GM21723 (cell line): ENCODE data around the gene GATAD2A.
"Not testable (repeated sequence)": the region's sequence is repeated elsewhere in the genome, so short reads cannot be mapped to it uniquely, and the experiment has no call there.

Experiments used
- ATAC-seq: cut with Tn5 transposase; IDR thresholded peaks from one replicate; pipeline ENCODE4 v1.9.1; 2021; ENCODE audit warnings: mild to moderate bottlenecking, moderate library complexity; ENCODE audit not compliant: unreplicated experiment

Gene GATAD2A

GRCh38 chr19:19463348-19464117, 58.1 kb downstream of the GATAD2A start:
- no peak for ATAC-seq

DNA sequence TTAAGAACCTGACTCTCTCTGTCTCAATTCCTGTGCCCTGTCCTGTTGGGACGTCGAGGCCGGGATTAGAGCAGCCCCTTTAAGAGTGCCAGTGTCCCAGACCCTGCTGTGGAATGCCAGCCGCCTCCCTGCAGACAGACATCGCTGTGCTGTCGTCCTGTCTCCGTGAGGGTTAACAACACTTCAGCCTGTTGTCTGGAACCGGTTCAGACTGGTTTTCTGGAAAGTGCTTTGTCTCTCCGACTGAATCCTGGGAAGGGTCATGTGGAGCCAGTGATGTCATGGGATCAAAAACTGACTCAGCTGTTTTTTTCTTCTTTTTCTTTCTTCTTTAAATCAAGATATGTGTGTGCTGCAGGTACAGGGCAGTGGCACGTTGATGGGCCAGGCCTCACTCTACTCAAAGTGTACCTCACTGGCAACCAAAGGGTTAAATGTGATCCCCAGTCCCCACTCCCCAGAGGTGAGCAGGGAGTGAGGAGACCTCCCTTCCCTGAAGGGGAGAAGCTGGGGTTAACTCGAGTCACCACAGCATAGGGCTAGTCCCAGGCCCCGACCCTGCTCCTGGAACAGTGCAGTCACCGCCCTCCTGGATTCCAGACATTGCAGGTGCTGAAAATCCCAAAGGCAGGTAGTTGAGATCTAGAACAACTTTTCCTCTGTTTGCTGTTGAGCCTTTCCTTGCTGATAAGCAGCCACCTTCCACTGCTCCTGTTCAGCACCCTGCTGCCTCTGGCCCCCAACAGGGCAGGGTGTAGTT, 59.0 kb downstream of the GATAD2A start:
- no peak for ATAC-seq

- ATAC-seq: no peak
These were observed 60.1 kb downstream of the GATAD2A start for GRCh38 chr19:19465436-19466070.

GRCh38 chr19:19466201-19466600, 60.7 kb downstream of the GATAD2A start:
- ATAC-seq: no peak

DNA sequence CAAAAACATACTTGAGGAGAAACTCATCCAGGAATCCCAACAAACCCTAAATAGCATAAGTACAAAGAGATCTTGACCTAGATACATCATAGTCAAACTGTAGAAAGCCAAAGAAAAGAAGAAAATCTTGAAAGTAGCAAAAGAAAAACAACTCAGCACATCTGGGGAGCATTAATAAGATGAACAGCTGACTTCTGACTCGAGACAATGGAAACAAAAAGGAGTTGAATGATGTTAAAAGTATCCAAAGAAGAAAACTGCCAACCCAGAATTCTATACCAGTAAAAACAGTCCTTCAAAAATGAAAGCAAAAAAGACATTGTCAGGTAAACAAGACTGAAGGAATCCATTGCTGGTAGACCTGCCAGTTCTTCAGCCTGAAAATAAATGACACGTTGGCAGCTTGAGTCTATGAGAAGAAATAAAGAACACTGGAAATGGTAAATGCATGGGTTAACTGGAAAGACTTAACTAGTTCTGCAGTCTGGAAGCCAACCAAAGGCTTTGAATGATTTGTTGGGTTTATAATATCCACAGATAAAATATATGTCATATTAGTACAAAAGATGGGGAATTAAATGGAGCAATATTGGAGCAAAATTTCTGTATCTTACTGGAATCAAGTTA, 63.1 kb downstream of the GATAD2A start:
- ATAC-seq: no peak

DNA sequence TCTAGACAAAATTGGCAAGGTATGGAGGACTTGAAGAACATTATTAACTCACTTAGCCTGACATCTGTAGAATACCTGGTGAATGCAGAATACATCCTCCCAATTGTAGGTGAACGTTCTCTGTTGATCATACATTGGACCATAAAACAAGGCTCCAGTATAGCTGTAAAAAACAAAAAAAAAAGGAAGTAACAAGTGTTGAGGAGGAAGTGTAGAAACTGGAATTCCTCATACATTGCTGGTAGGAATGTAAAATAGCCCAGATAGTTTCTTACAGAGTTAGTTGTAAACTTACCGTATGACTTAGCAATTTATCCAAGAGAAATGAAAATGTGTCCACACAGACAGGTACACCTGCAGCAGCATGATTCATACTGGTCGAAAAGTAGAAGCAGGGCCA, 65.1 kb downstream of the GATAD2A start:
- ATAC-seq: no peak

DNA sequence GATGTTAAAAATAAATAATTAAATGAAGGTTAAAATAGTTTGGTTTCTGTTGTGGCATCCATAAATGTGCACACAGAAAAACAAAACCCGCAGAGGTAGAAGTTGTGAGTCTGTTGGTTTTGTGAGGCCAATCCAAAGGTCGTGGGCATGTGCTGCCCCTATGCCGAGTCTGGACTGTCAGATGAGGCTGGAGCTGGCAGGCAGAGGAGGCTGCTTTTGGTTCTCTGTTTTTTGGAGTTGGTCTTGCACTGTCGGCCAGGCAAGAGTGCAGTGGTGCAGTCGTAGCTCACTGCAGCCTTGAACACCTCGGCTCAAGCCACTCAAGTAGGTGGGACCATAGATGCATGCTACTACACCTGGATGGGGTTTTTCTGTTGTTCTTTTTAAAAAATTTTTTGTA, 66.2 kb downstream of the GATAD2A start:
- no peak for ATAC-seq

- not testable (repeated sequence) for ATAC-seq
These were observed 66.6 kb downstream of the GATAD2A start for GRCh38 chr19:19472106-19472505.

- ATAC-seq: no peak
These were observed 69.7 kb downstream of the GATAD2A start for GRCh38 chr19:19475015-19475765.

- no peak for ATAC-seq
These were observed 70.7 kb downstream of the GATAD2A start for GRCh38 chr19:19475849-19476828.

DNA sequence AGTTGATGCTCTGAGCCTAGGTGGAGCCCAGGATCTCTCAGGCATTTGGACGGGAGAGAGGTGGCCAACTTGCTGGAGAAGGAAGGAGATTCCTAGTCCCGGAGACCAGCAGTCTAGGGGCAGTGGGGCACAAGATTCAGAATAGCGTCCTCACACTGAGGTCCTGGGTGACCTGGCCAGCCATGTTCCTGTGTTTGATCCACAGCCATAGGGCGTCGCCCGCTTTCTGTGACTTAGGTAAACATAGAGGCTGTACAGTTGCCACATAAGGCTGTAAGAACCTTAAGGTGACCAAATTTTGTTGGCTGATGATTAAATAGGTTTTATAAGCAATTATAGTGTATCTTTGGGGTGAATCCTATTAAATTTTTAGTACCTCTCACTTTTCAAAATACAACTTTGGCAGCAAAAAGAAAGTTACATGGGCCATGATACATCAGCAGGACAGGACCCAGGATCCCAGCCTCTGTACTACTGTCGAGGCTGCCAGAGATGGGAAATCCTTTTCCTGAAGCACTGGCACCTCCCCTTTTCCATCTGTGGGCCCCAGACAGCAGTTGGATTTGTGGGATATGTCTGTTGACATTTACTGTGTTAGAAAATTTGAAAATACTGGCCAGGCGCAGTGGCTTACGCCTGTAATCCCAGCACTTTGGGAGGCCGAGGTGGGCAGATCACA, 72.4 kb downstream of the GATAD2A start:
- no peak for ATAC-seq

GRCh38 chr19:19480688-19481087, 75.2 kb downstream of the GATAD2A start:
- no peak for ATAC-seq

- ATAC-seq: no peak
These were observed 77.5 kb downstream of the GATAD2A start for GRCh38 chr19:19482809-19483596.

- ATAC-seq: no peak
These were observed 79.9 kb downstream of the GATAD2A start for GRCh38 chr19:19485161-19485997.

DNA sequence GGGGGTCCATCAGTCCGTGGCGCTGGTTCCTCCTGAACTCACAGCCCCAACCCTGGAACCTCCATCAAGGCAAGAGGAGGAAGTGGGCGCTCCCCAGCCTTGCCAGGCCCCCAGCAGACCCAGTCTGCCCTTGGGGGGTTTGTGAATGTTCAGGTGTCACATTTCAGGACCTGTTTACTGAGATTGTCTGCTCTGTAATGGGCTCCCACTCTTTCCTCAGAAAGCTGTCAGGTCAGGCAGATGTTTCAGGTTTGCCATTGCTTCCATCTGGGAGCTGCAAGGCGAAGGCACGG, 80.5 kb downstream of the GATAD2A start:
- ATAC-seq: no peak

- ATAC-seq: no peak
These were observed 81.0 kb downstream of the GATAD2A start for GRCh38 chr19:19486343-19487076.
